Body of pancreas (tissue), 4 donors: ENCODE data around the gene LRFN5. TPM values are rescaled to one million over a fixed set of nuclear protein-coding genes. Genes with fewer than 3 reads are reported as not detected.

Source experiments
- ATAC-seq: fragments of 150-250 bp; one replicate; pipeline ENCODE4 v1.9.1; 2016
- DNase-seq, 4 donors: peaks; one replicate each; pipeline ENCODE4 v3.0.0-alpha.2; 2019
- H3K27ac ChIP-seq, 4 donors: fragments of 200-600 bp; sonication (generic); 1 replicate in 3 of 4; 2 replicates in 1 of 4; pipeline versions ENCODE4 v1.5.1 to v1.6.1; 2016 to 2019; ENCODE audit warnings: mild to moderate bottlenecking in 1 of 4, mixed read lengths in 1 of 4, moderate library complexity in 1 of 4
- H3K27me3 ChIP-seq, 2 donors: fragments of 200-600 bp; sonication (generic); one replicate each; pipeline ENCODE4 v1.6.0; 2016; ENCODE audit warnings: mild to moderate bottlenecking in 1 of 2
- H3K36me3 ChIP-seq, 2 donors: fragments of 200-600 bp; sonication (generic); replicated peaks in 1 of 2; 2 replicates each; pipeline ENCODE4 v1.5.1; 2016; ENCODE audit warnings: low read depth in 2 of 2; ENCODE audit not compliant: insufficient read depth in 1 of 2
- H3K4me1 ChIP-seq: fragments of 200-600 bp; sonication (generic); one replicate; pipeline ENCODE4 v1.6.0; 2016
- H3K4me3 ChIP-seq, 2 donors: fragments of 200-600 bp; sonication (generic); 1 replicate in 1 of 2; 2 replicates in 1 of 2; pipeline ENCODE4 v1.5.1; 2016 to 2019
- H3K9me3 ChIP-seq, 3 donors: fragments of 200-600 bp; sonication (generic); 1 replicate in 2 of 3; 2 replicates in 1 of 3; pipeline ENCODE4 v1.5.1; 2016
- POLR2A ChIP-seq, 3 donors: fragments of 450-650 bp; IDR thresholded peaks; one replicate each; pipeline ENCODE4 v1.6.1; 2016; ENCODE audit warnings: antibody characterized with exemption in 3 of 3, mild to moderate bottlenecking in 2 of 3
- WGBS, 2 donors: methylation state at CpG; one replicate each; pipeline ENCODE4 v1.1.5; 2017; 5-methylcytosine and 5-hydroxymethylcytosine counted together
- intact Hi-C: fragments of 100-400 bp; cut with DNase I; formaldehyde crosslinking; loops from one replicate; pipeline ENCODE4 v1.15.1; 2023
- total RNA-seq, 2 donors: library from RNA; depleted of rRNA; stranded (reverse); fragments of >200 nt; gene quantifications; one replicate each; pipeline ENCODE4 v1.1.0, GENCODE V29; 2016
- TF ChIP-seq, protein P1 (sequence below), 7 experiments: fragments of 450-650 bp in 4 of 7; fragments of 200-600 bp in 3 of 7; sonication (generic) in 3 of 7; IDR thresholded peaks; one replicate each; pipeline ENCODE4 v1.5.1; 2016 to 2019; ENCODE audit warnings: antibody characterized with exemption in 7 of 7

LRFN5 gene
- total RNA-seq, 2 donors from 2014 or later: 0.52 to 4.9 TPM

DNA sequence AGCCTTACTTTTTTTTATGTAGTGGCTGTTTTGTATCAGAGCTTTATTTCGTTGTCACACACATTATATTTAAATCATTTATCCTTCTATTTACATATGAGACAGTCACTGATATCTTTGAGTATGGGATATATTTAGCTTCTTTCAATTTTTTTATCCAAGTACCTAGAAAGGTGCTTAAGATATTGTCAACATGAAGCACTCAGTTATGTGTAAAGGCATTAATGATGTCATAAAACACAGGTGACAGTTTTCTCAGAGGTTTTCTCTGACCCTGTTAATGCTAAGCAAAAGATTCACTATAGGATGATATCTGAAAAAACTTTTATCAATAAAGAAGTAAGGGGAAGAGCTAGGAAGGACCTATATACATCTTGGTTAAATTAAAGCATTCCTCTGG, 23.2 kb downstream of the LRFN5 start:
- Histone ChIP-seq H3K27ac (no peak overlapping the region), H3K36me3 (no peaks in the 10 kb centered on the region), H3K4me3 (no peak overlapping the region), H3K27me3 (no peaks in the 10 kb centered on the region), H3K9me3 (no peaks in the 10 kb centered on the region), H3K4me1 (no peaks in the 10 kb centered on the region)
- no peak for ATAC-seq
- intact Hi-C loops: no loop called here
- DNase-seq: no peak
- 9 to 13% methylated on average over 1 of the region's 1 CpG for WGBS, 2 donors
- TF ChIP-seq, protein P1, sequence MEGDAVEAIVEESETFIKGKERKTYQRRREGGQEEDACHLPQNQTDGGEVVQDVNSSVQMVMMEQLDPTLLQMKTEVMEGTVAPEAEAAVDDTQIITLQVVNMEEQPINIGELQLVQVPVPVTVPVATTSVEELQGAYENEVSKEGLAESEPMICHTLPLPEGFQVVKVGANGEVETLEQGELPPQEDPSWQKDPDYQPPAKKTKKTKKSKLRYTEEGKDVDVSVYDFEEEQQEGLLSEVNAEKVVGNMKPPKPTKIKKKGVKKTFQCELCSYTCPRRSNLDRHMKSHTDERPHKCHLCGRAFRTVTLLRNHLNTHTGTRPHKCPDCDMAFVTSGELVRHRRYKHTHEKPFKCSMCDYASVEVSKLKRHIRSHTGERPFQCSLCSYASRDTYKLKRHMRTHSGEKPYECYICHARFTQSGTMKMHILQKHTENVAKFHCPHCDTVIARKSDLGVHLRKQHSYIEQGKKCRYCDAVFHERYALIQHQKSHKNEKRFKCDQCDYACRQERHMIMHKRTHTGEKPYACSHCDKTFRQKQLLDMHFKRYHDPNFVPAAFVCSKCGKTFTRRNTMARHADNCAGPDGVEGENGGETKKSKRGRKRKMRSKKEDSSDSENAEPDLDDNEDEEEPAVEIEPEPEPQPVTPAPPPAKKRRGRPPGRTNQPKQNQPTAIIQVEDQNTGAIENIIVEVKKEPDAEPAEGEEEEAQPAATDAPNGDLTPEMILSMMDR (IDR thresholded peaks at IDR 0.05): no peak
- TF ChIP-seq POLR2A (IDR thresholded peaks at IDR 0.05): no peak

DNA sequence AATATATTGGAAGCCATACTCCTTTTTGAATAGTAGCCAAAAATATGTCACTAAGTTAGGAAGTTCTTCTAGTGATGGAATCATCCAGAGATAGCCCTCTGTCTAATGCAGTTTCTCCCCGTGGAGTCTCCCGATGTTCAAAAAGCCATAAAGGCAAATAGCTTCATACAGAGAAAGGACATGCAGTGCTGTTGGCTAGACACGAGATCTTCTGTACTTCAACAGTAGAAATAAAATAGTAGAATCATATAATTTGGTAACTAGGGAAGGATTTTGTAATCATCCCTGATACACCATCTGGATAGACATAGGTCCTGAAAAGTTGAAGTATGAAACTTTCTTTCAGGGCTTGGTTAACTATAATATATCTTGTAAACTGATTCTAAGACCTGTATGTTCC, 27.6 kb downstream of the LRFN5 start:
- no peak for TF ChIP-seq POLR2A (IDR thresholded peaks at IDR 0.05)
- TF ChIP-seq, protein P1 (IDR thresholded peaks at IDR 0.05): no peak
- no peaks in the 10 kb centered on the region for H3K27me3 ChIP-seq
- no peak overlapping the region for H3K27ac ChIP-seq
- 69 to 74% methylated on average over 3 of the region's 3 CpGs for WGBS, 2 donors
- no peak overlapping the region for H3K4me3 ChIP-seq
- H3K36me3 ChIP-seq: no peaks in the 10 kb centered on the region
- intact Hi-C loops: no loop called here
- no peaks in the 10 kb centered on the region for H3K4me1 ChIP-seq
- no peaks in the 10 kb centered on the region for H3K9me3 ChIP-seq
- DNase-seq: no peak
- ATAC-seq: no peak

DNA sequence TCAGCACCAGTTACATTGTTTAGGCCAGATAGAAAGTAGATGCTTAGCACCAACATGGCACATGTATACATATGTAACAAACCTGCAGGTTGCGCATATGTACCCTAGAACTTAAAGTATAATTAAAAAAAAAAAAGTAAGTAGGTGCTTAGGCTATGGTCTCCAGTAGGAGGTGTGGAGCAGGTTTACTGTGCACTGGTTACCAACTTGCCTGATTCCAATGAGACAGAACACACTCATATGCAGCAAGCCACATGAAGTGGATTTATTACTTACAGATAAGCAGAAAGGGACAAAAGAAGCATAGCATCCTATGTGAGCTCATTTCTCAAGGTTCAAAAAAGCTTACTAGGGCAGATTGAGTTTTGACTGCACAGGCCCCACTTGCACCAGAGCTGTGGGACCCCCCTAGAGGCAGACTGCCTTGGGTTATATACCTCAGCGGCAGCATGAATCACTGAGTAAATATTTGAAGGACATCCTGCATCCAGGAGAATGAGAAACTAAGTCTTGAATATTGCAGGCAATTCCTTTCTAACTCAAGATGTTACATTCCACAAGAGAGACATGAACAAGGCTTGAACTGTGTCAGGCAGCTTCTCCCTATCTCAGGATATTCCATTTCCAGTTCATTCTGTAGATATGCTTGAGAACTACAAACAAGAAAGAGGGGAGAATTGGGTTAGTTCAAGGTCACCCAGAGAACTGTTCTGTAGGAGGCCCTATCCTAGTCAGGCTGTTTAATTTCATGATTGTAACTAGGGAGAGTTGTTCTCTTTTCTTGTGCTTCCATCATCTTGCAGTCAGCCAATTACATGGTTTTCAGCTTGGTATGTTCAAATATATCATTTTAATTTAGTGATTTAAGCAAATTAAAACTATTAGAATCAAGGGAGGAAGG, 30.1 kb downstream of the LRFN5 start:
- H3K4me1 ChIP-seq: no peaks in the 10 kb centered on the region
- no peaks in the 10 kb centered on the region for H3K36me3 ChIP-seq
- intact Hi-C loops: no loop called here
- 57 to 63% methylated on average over 2 of the region's 2 CpGs for WGBS, 2 donors
- TF ChIP-seq, protein P1 (IDR thresholded peaks at IDR 0.05): no peak
- no peak for TF ChIP-seq POLR2A (IDR thresholded peaks at IDR 0.05)
- ATAC-seq (no peak), DNase-seq (no peak)
- no peaks in the 10 kb centered on the region for H3K9me3 ChIP-seq
- no peak overlapping the region for H3K27ac ChIP-seq
- H3K4me3 ChIP-seq: no peak overlapping the region
- no peaks in the 10 kb centered on the region for H3K27me3 ChIP-seq

DNA sequence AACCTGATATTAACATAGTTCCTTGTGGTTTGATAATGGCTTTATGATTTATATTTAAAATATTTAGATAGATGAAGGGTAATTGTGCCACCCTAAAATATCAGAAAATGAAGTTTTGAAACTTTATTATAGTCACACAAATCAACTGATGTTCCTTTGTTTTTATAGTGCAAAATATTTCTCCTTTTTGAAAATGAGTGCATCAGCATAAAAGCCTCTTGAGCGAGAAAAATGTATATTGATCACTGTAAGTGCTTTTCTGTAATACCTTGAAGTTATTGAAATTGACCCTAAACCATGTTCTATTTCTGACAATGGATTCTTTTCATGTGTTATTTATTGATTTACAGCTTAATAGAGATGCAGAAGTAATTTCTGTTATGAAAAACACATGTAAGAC, 35.0 kb downstream of the LRFN5 start:
- TF ChIP-seq, protein P1 (IDR thresholded peaks at IDR 0.05): no peak
- TF ChIP-seq POLR2A (IDR thresholded peaks at IDR 0.05): no peak
- no peaks in the 10 kb centered on the region for H3K9me3 ChIP-seq

DNA sequence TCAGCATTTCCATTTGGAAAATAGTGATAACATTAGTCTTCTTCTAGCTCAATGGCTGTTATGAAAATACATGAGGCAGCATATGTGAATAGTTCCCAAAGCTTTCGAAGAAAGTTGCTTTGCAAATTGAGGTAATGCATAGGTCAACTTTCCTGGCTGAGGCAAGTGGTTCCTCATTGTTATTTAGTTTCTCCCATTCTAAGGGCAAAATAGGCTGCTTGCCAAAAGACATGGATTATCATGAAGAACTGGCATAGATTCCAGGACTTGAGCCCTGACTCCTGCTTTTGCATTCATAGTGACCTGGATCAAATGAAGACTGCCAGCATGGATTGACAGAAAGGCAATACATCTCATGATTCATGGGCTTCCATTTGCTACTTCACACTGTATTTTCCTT, 35.7 kb downstream of the LRFN5 start:
- no peaks in the 10 kb centered on the region for H3K27me3 ChIP-seq
- no peak overlapping the region for H3K27ac ChIP-seq
- H3K36me3 ChIP-seq: no peaks in the 10 kb centered on the region
- no peak for DNase-seq
- TF ChIP-seq, protein P1 (IDR thresholded peaks at IDR 0.05): no peak
- no peak for TF ChIP-seq POLR2A (IDR thresholded peaks at IDR 0.05)
- no peaks in the 10 kb centered on the region for H3K4me1 ChIP-seq
- H3K9me3 ChIP-seq: no peaks in the 10 kb centered on the region
- no peak overlapping the region for H3K4me3 ChIP-seq
- intact Hi-C loops: no loop called here
- ATAC-seq: no peak
- WGBS, 2 donors: 56 to 79% methylated on average over 1 of the region's 1 CpG

More for the DNA sequence above, 35.0 kb downstream of the LRFN5 start:
- Histone ChIP-seq H3K27me3 (no peaks in the 10 kb centered on the region), H3K4me1 (no peaks in the 10 kb centered on the region), H3K36me3 (no peaks in the 10 kb centered on the region), H3K4me3 (no peak overlapping the region), H3K27ac (no peak overlapping the region)
- intact Hi-C loops: no loop called here
- ATAC-seq (no peak), DNase-seq (no peak)
- WGBS, 2 donors: 65 to 75% methylated on average over 1 of the region's 1 CpG
